Smooth muscle cell (in vitro differentiated cells): Measurements from ENCODE around the gene AKT3. TPM values are rescaled to one million over a fixed set of nuclear protein-coding genes. Genes with fewer than 3 reads are reported as not detected.
"Not testable (repeated sequence)": the region's sequence is repeated elsewhere in the genome, so short reads cannot be mapped to it uniquely, and the experiment has no call there.

ENCODE experiments used
- DNase-seq: peaks from one replicate; lab custom pipeline; 2025; ENCODE audit not compliant: unreplicated experiment; lab: John Stamatoyannopoulos, UW
- H2AFZ ChIP-seq: fragments of 200-600 bp; sonication (generic); 2 replicates; pipeline ENCODE4 v1.6.0; 2016; ENCODE audit warnings: antibody characterized with exemption, low read depth, mild to moderate bottlenecking
- H3F3A ChIP-seq: fragments of 200-600 bp; sonication (generic); 2 replicates; pipeline ENCODE4 v1.6.0; 2017; ENCODE audit warnings: antibody characterized with exemption, low read depth
- H3K27ac ChIP-seq: fragments of 200-600 bp; sonication (generic); 2 replicates; pipeline ENCODE4 v1.5.1; 2016; ENCODE audit warnings: low read depth, mild to moderate bottlenecking
- H3K27me3 ChIP-seq: fragments of 200-600 bp; sonication (generic); 2 replicates; pipeline ENCODE4 v1.6.1; 2016; ENCODE audit warnings: low read depth, mild to moderate bottlenecking
- H3K36me3 ChIP-seq: fragments of 200-600 bp; sonication (generic); 2 replicates; pipeline ENCODE4 v1.5.1; 2016; ENCODE audit warnings: low read depth
- H3K4me1 ChIP-seq: fragments of 200-600 bp; sonication (generic); 2 replicates; pipeline ENCODE4 v1.5.1; 2016; ENCODE audit warnings: low read depth
- H3K4me2 ChIP-seq: fragments of 200-600 bp; sonication (generic); 2 replicates; pipeline ENCODE4 v1.6.0; 2016; ENCODE audit warnings: mild to moderate bottlenecking
- H3K4me3 ChIP-seq: fragments of 200-600 bp; sonication (generic); 2 replicates; pipeline ENCODE4 v1.5.1; 2016; ENCODE audit warnings: mild to moderate bottlenecking
- H3K79me2 ChIP-seq: fragments of 200-600 bp; sonication (generic); 2 replicates; pipeline ENCODE4 v1.6.0; 2016; ENCODE audit warnings: low read depth, mild to moderate bottlenecking
- H3K9ac ChIP-seq: fragments of 200-600 bp; sonication (generic); 2 replicates; pipeline ENCODE4 v1.6.0; 2016; ENCODE audit warnings: low read depth
- H3K9me3 ChIP-seq: fragments of 200-600 bp; sonication (generic); replicated peaks from 2 replicates; pipeline ENCODE4 v1.5.1; 2016; ENCODE audit warnings: low read depth
- H4K20me1 ChIP-seq: fragments of 200-600 bp; sonication (generic); 2 replicates; pipeline ENCODE4 v1.6.0; 2016; ENCODE audit warnings: low read depth
- WGBS: methylation state at CpG from one replicate; pipeline ENCODE4 v1.1.7; 2016; ENCODE audit warnings: low lambda C conversion rate; 5-methylcytosine and 5-hydroxymethylcytosine counted together
- polyA plus RNA-seq: library from polyadenylated mRNA; unstranded; fragments of >200 nt; fragmentation: Nextera tagmentation; extraction: Ambion mirVana; gene quantifications from 2 replicates; pipeline ENCODE4 v1.2.1, GENCODE V29; 2016
- total RNA-seq: library from RNA; depleted of rRNA; stranded (reverse); fragments of >200 nt; gene quantifications from 2 replicates; pipeline ENCODE4 v1.2.3, GENCODE V29; 2014
- TF ChIP-seq, protein P1 (sequence below): fragments of 200-600 bp; sonication (generic); IDR thresholded peaks from 2 replicates; pipeline ENCODE4 v1.5.1; 2017; ENCODE audit warnings: borderline replicate concordance, mild to moderate bottlenecking, antibody characterized with exemption; ENCODE audit not compliant: insufficient read depth, poor library complexity, severe bottlenecking

Gene AKT3
- total and polyA plus RNA-seq, 2 experiments from 2014 or later, result 5.5 to 32.3 TPM

DNA sequence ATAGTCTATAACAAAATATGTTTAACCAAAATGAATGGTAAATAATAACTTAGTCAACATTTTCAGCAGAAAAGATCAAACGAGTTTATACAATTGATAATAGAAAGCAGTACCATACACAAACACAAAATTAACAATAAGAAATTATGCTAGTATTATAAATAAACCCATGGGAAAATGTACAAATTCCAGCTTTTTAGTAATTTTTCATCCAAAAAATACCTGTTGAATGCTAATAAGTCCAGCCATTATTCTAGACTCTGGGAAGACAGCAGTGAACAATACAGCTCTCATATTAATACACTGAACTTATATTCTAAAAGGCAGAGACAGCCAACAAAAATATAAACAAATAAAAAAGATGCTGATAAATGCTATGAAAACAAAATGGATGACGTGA lies 66.3 kb downstream of the AKT3 start:
- no peak for DNase-seq
- Histone ChIP-seq H3K36me3 (no peaks in the 10 kb centered on the region), H3K4me1 (peaks cover 10% of the 10 kb centered on the region), H3K27me3 (no peaks in the 10 kb centered on the region), H3K79me2 (peaks cover 60% of the 10 kb centered on the region), H3F3A (no peaks in the 10 kb centered on the region), H3K9ac (no peak overlapping the region), H3K9me3 (no peaks in the 10 kb centered on the region), H3K4me3 (no peak overlapping the region), H2AFZ (no peak overlapping the region), H3K4me2 (no peak overlapping the region), H3K27ac (no peak overlapping the region), H4K20me1 (peaks cover 54% of the 10 kb centered on the region)
- TF ChIP-seq, protein P1, sequence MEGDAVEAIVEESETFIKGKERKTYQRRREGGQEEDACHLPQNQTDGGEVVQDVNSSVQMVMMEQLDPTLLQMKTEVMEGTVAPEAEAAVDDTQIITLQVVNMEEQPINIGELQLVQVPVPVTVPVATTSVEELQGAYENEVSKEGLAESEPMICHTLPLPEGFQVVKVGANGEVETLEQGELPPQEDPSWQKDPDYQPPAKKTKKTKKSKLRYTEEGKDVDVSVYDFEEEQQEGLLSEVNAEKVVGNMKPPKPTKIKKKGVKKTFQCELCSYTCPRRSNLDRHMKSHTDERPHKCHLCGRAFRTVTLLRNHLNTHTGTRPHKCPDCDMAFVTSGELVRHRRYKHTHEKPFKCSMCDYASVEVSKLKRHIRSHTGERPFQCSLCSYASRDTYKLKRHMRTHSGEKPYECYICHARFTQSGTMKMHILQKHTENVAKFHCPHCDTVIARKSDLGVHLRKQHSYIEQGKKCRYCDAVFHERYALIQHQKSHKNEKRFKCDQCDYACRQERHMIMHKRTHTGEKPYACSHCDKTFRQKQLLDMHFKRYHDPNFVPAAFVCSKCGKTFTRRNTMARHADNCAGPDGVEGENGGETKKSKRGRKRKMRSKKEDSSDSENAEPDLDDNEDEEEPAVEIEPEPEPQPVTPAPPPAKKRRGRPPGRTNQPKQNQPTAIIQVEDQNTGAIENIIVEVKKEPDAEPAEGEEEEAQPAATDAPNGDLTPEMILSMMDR, result no peak
- 96% methylated on average over 2 of the region's 2 CpGs for WGBS

DNA sequence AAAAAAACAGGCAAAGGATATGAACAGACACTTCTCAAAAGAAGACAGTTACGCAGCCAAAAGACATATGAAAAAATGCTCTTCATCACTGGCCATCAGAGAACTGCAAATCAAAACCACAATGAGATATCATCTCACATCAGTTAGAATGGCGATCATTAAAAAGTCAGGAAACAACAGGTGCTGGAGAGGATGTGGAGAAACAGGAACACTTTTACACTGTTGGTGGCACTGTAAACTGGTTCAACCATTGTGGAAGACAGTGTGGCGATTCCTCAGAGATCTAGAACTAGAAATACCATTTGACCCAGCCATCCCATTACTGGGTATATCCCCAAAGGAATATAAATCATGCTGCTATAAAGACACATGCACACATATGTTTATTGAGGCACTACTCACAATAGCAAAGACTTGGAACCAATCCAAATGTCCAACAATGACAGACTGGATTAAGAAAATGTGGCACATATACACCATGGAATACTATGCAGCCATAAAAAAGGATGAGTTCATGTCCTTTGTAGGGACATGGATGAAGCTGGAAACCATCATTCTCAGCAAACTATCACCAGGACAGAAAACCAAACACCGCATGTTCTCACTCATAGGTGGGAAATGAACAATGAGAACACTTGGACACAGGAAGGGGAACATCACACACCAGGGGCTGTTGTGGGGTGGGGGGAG lies 77.5 kb downstream of the AKT3 start:
- not testable (repeated sequence) for H3K4me1 ChIP-seq, H3K4me3 ChIP-seq, DNase-seq, H3K27me3 ChIP-seq, H4K20me1 ChIP-seq, H3F3A ChIP-seq, H3K9ac ChIP-seq, H2AFZ ChIP-seq, H3K4me2 ChIP-seq, H3K36me3 ChIP-seq, H3K27ac ChIP-seq, H3K9me3 ChIP-seq
- peaks cover 49% of the 10 kb centered on the region for H3K79me2 ChIP-seq
- 97% methylated on average over 4 of the region's 4 CpGs for WGBS

DNA sequence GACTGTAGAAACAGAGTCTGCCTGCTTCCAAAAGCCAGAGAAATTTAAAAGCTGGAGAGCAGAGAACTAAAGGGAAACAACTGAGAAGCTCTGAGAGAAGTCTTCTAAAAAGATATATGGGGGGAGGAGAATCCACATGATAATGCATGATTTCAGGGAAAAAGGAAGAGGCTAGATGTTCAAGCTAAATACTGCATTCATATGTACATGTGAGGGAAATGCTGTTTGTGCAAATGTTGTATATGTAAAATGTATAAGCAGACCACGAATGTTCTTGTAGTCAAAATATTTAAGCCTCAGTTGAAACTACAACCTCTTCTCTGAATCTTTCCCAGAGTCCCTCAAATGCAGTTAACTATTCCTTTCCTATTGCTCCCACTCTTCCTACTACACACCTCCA lies 79.2 kb downstream of the AKT3 start:
- no peak for DNase-seq
- H3K4me3 ChIP-seq, result no peak overlapping the region
- H3K27me3 ChIP-seq, result no peaks in the 10 kb centered on the region
- H3K9ac ChIP-seq, result no peak overlapping the region
- peaks cover 54% of the 10 kb centered on the region for H3K79me2 ChIP-seq
- no peak overlapping the region for H3K4me2 ChIP-seq
- H3K9me3 ChIP-seq, result no peaks in the 10 kb centered on the region
- TF ChIP-seq, protein P1, result no peak
- H3K4me1 ChIP-seq, result no peaks in the 10 kb centered on the region
- H3K27ac ChIP-seq, result no peak overlapping the region
- 88% methylated on average over 1 of the region's 1 CpG for WGBS
- peaks cover 19% of the 10 kb centered on the region for H4K20me1 ChIP-seq
- no peaks in the 10 kb centered on the region for H3K36me3 ChIP-seq
- no peak overlapping the region for H2AFZ ChIP-seq
- H3F3A ChIP-seq, result no peaks in the 10 kb centered on the region

DNA sequence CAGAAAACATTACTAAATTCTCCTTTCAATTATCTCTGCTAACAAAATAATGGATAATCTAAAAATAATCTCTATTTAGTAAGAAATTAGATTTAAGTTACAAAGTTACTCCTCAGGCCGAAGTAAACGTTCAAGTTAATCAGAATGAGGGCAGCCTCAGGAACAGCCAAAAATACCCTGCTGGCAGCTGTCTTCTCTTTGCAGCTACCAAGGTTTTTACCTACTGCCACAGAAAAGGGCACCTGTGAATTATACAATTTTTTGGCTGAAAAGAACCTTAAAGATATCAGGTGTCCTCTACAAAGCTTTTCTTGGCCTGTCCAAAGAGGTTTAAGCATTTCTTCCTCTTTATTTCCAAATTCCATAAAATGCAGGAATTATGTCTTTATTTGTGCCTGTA lies 84.4 kb downstream of the AKT3 start:
- H3K79me2 ChIP-seq, result peaks cover 51% of the 10 kb centered on the region
- WGBS, result 90% methylated on average over 2 of the region's 2 CpGs
- H3K9me3 ChIP-seq, result no peaks in the 10 kb centered on the region
- no peak for DNase-seq
- H2AFZ ChIP-seq, result no peak overlapping the region
- H3K9ac ChIP-seq, result no peak overlapping the region
- TF ChIP-seq, protein P1, result no peak
- H3K4me3 ChIP-seq, result no peak overlapping the region
- no peaks in the 10 kb centered on the region for H3K4me1 ChIP-seq
- H3K4me2 ChIP-seq, result no peak overlapping the region
- H3K27ac ChIP-seq, result no peak overlapping the region
- peaks cover 65% of the 10 kb centered on the region for H4K20me1 ChIP-seq
- H3K36me3 ChIP-seq, result no peaks in the 10 kb centered on the region
- H3K27me3 ChIP-seq, result no peaks in the 10 kb centered on the region
- no peaks in the 10 kb centered on the region for H3F3A ChIP-seq
